ENCODE results near the gene GNG11. TPM values are rescaled to one million over a fixed set of nuclear protein-coding genes. Genes with fewer than 3 reads are reported as not detected.

Gene GNG11
- total RNA-seq, 1 experiment from 2014 or later: not detected

DNA sequence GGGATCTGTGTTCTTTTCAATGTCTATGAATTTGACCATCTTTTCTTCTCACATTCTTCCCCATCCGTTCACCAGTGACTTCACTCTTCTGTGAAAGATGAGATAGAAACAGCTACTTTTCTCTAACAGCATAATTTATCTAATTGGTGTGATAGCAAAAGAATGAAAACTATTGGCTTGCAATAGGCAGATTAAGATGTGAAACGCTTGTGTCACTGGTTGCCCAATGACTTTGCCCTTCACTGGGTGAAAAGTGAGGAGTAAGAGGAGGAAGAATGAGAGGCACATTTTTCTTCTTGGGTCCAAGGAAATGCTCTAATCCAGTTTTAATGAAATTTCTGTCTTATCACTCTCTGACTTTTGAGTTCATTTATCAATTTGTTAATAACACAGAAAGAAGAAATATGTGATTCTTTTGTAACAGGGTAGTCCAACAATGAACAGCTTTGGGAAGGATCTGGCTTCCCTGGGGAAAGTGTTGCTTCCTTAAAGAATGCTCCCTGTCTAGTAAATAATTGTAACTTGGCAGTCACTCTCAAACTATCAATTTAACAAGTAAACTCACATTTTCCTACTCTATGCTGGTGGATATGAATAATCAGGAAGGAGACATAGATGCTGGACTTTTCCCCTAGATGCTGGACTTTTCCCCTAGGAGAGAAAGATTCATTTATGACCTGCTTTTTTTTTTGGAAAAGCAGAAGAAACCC, 47.5 kb downstream of the GNG11 start:
- no peak overlapping the region for H2AFZ ChIP-seq (ENCODE audit: low read depth, low read length, poor library complexity, severe bottlenecking)
- no peak for ATAC-seq
- H3K4me3 ChIP-seq (replicated peaks in 1 of 2; ENCODE audit: low read depth in 1 of 2, low read length in 2 of 2): no peak overlapping the region
- intact Hi-C loops (cut with micrococcal nuclease): no loop called here
- H3K27ac ChIP-seq (ENCODE audit: low read depth, low read length): no peak overlapping the region
- no peaks in the 10 kb centered on the region for H3K36me3 ChIP-seq (ENCODE audit: control insufficient read depth in 1 of 2, insufficient read depth in 2 of 2, low read length in 2 of 2)
- no peaks in the 10 kb centered on the region for H3K9me3 ChIP-seq (ENCODE audit: control insufficient read depth in 1 of 2, insufficient read depth in 1 of 2, low read depth in 1 of 2, low read length in 2 of 2)
- peaks cover 3% of the 10 kb centered on the region; the same call in 1 of the 2 replicates for H3K27me3 ChIP-seq (ENCODE audit: insufficient read depth, low read length)
- TF ChIP-seq FOSL1 (IDR thresholded peaks at IDR 0.05; ENCODE audit: low read depth) (no peak), ZNF274 (IDR thresholded peaks at IDR 0.05; ENCODE audit: low read depth, low read length) (no peak), SIN3A (IDR thresholded peaks at IDR 0.05; ENCODE audit: low read depth) (no peak), SRF (IDR thresholded peaks at IDR 0.05; ENCODE audit: low read depth) (no peak), CBX3 (IDR thresholded peaks at IDR 0.05; ENCODE audit: low read depth) (no peak)
- TF ChIP-seq, protein P1, sequence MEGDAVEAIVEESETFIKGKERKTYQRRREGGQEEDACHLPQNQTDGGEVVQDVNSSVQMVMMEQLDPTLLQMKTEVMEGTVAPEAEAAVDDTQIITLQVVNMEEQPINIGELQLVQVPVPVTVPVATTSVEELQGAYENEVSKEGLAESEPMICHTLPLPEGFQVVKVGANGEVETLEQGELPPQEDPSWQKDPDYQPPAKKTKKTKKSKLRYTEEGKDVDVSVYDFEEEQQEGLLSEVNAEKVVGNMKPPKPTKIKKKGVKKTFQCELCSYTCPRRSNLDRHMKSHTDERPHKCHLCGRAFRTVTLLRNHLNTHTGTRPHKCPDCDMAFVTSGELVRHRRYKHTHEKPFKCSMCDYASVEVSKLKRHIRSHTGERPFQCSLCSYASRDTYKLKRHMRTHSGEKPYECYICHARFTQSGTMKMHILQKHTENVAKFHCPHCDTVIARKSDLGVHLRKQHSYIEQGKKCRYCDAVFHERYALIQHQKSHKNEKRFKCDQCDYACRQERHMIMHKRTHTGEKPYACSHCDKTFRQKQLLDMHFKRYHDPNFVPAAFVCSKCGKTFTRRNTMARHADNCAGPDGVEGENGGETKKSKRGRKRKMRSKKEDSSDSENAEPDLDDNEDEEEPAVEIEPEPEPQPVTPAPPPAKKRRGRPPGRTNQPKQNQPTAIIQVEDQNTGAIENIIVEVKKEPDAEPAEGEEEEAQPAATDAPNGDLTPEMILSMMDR (IDR thresholded peaks at IDR 0.05 in 2 of 3, conservative IDR thresholded peaks at IDR 0.05 in 1 of 3; ENCODE audit: borderline replicate concordance in 1 of 3, insufficient read depth in 1 of 3, low read depth in 2 of 3, low read length in 2 of 3): no peak
- H4K20me1 ChIP-seq (ENCODE audit: insufficient read depth): no peaks in the 10 kb centered on the region
- no peak overlapping the region for H3K4me2 ChIP-seq (ENCODE audit: low read length)
- RAD21 ChIA-PET (ENCODE audit: low non-redundant PET in 1 of 2, low total read pairs in 2 of 2, uncharacterized antibody in 2 of 2, unreplicated experiment in 2 of 2): no interaction called here
- H3K79me2 ChIP-seq (ENCODE audit: insufficient read depth, low read length): no peaks in the 10 kb centered on the region
- POLR2A ChIA-PET: no interaction called here
- DNase-seq (ENCODE audit: low read depth, low spot score): no peak
- no peak overlapping the region for H3K9ac ChIP-seq (ENCODE audit: low read length)
- no TSS peak for BruUV-seq (replicated peaks)
- CTCF ChIA-PET: no interaction called here
- H3K4me1 ChIP-seq (ENCODE audit: control insufficient read depth in 1 of 2, insufficient read depth in 2 of 2, low read length in 2 of 2): no peaks in the 10 kb centered on the region
- no peaks in the 10 kb centered on the region for H3K9me2 ChIP-seq (ENCODE audit: insufficient read depth)

DNA sequence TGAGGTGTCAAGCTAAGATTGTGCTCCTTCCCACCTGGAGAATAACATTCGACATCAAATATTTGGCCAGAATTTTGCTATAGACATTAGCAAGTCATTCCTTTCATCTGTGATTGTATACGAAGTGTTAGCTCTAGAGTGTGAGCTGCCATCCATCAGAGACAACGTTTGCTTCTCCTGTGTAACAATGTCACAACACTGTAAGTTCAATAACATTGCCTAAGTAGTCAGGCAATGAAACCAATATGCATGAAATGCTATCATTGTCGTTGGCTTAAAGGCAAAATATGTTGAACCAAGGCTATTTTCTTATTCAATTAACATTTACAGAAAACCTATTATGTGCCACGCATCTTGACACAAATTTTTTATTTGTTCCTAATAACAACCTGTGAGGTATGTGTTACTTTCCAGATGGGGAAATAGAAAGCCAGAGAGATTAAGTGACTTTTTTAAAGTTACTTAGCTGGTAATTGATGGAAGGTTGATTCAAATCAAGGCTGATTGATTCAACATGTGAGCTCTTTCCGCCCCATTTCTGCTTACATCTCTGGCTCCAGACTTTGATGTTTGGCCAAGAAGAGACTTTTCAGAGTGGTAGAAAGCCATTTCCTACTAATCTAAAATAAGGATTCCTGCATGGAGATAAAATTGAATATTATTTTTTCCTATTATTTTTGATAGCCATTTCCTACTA, 50.6 kb downstream of the GNG11 start:
- peaks cover 3% of the 10 kb centered on the region; the same call in 1 of the 2 replicates for H3K27me3 ChIP-seq (ENCODE audit: insufficient read depth, low read length)
- H3K4me1 ChIP-seq (ENCODE audit: control insufficient read depth in 1 of 2, insufficient read depth in 2 of 2, low read length in 2 of 2): no peaks in the 10 kb centered on the region
- no peaks in the 10 kb centered on the region for H3K9me2 ChIP-seq (ENCODE audit: insufficient read depth)
- ChIA-PET CTCF (no interaction called here), RAD21 (ENCODE audit: low non-redundant PET in 1 of 2, low total read pairs in 2 of 2, uncharacterized antibody in 2 of 2, unreplicated experiment in 2 of 2) (no interaction called here), POLR2A (no interaction called here)
- H3K27ac ChIP-seq (ENCODE audit: low read depth, low read length): no peak overlapping the region
- H3K9ac ChIP-seq (ENCODE audit: low read length): no peak overlapping the region
- no peaks in the 10 kb centered on the region for H3K36me3 ChIP-seq (ENCODE audit: control insufficient read depth in 1 of 2, insufficient read depth in 2 of 2, low read length in 2 of 2)
- H4K20me1 ChIP-seq (ENCODE audit: insufficient read depth): no peaks in the 10 kb centered on the region
- H3K79me2 ChIP-seq (ENCODE audit: insufficient read depth, low read length): no peaks in the 10 kb centered on the region
- H3K9me3 ChIP-seq (ENCODE audit: control insufficient read depth in 1 of 2, insufficient read depth in 1 of 2, low read depth in 1 of 2, low read length in 2 of 2): no peaks in the 10 kb centered on the region
- no peak overlapping the region for H3K4me2 ChIP-seq (ENCODE audit: low read length)
- H2AFZ ChIP-seq (ENCODE audit: low read depth, low read length, poor library complexity, severe bottlenecking): no peak overlapping the region
- DNase-seq (ENCODE audit: low read depth, low spot score): no peak
- ATAC-seq: no peak
- no TSS peak for BruUV-seq (replicated peaks)
- no peak for TF ChIP-seq TCF7L2 (IDR thresholded peaks at IDR 0.05; ENCODE audit: borderline replicate concordance, extremely low read depth, insufficient read depth, insufficient read length)
- TF ChIP-seq JUND (IDR thresholded peaks at IDR 0.05): no peak
- TF ChIP-seq EZH2phosphoT487 (IDR thresholded peaks at IDR 0.05; ENCODE audit: borderline replicate concordance): no peak
- TF ChIP-seq FOSL1 (IDR thresholded peaks at IDR 0.05; ENCODE audit: low read depth): no peak
- TF ChIP-seq RAD21 (IDR thresholded peaks at IDR 0.05; ENCODE audit: low read depth): no peak
- no peak overlapping the region for H3K4me3 ChIP-seq (replicated peaks in 1 of 2; ENCODE audit: low read depth in 1 of 2, low read length in 2 of 2)
- intact Hi-C loops (cut with micrococcal nuclease): no loop called here

All from HCT116 (cell line).